ENCODE data around the gene KRTAP10-11.

- TF ChIP-seq CTCF (conservative IDR thresholded peaks at IDR 0.05 in 1 of 2, IDR thresholded peaks at IDR 0.05 in 1 of 2; ENCODE audit: low read depth in 1 of 2, low read length in 2 of 2): no peak
- no peak for TF ChIP-seq EZH2 (IDR thresholded peaks at IDR 0.05; ENCODE audit: low read length, missing control alignments)
Observed at GRCh38 chr21:44671911-44672310, 25.7 kb downstream of the KRTAP10-11 start.

Data from fibroblast of lung (primary cell).